Measurements from ENCODE around the gene STAU1. TPM values are rescaled to one million over a fixed set of nuclear protein-coding genes. Genes with fewer than 3 reads are reported as not detected.
"Not testable (repeated sequence)": the region's sequence is repeated elsewhere in the genome, so short reads cannot be mapped to it uniquely, and the experiment has no call there.

Gene STAU1
- total RNA-seq, 1 donor from 2014 or later: 70.8 TPM

GRCh38 chr20:49219924-49220831 is 32.0 kb upstream of the STAU1 start:
- DNase-seq (ENCODE audit: low spot score in 2 of 2, unreplicated experiment in 2 of 2): no peak
- no peak for TF ChIP-seq CTCF (IDR thresholded peaks at IDR 0.05; ENCODE audit: unreplicated experiment)
- Mint-ChIP-seq H3K27me3 (ENCODE audit: low read depth) (no peaks in the 10 kb centered on the region), H3K4me3 (peak overlapping the region; percentile 88), H3K4me1 (peaks cover 20% of the 10 kb centered on the region), H3K9me3 (no peaks in the 10 kb centered on the region), H3K27ac (peak overlapping the region; percentile 95), H3K36me3 (peaks cover 15% of the 10 kb centered on the region)

- no peaks in the 10 kb centered on the region for H3K9me3 Mint-ChIP-seq
- peak within 1 kb of the TSS; percentile 88 for H3K4me3 Mint-ChIP-seq
- peak; percentile 92 to 96 for DNase-seq (ENCODE audit: low spot score in 2 of 2, unreplicated experiment in 2 of 2)
- H3K36me3 Mint-ChIP-seq: peaks cover 8% of the 10 kb centered on the region
- H3K27ac Mint-ChIP-seq: peak within 1 kb of the TSS; percentile 95
- H3K27me3 Mint-ChIP-seq (ENCODE audit: low read depth): no peaks in the 10 kb centered on the region
- peaks cover 20% of the 10 kb centered on the region for H3K4me1 Mint-ChIP-seq
- no peak for TF ChIP-seq CTCF (IDR thresholded peaks at IDR 0.05; ENCODE audit: unreplicated experiment)
Measured at GRCh38 chr20:49219091-49219923, 31.2 kb upstream of the STAU1 start, which contains the start of gene DDX27. Gene DDX27, plus strand, starts transcription at chr20:49219416. Its CDS starts 33 bp downstream, at chr20:49219449.

- H3K36me3 Mint-ChIP-seq; H3K9me3 Mint-ChIP-seq; DNase-seq (ENCODE audit: low spot score in 2 of 2, unreplicated experiment in 2 of 2); H3K27me3 Mint-ChIP-seq (ENCODE audit: low read depth): not testable (repeated sequence)
- peak overlapping the region; percentile 88 for H3K4me3 Mint-ChIP-seq
- H3K4me1 Mint-ChIP-seq: peaks cover 20% of the 10 kb centered on the region
- H3K27ac Mint-ChIP-seq: peak overlapping the region; percentile 95
Measured at GRCh38 chr20:49218739-49219090, 30.6 kb upstream of the STAU1 start.

- Mint-ChIP-seq H3K27ac (peak overlapping the region; percentile 79), H3K27me3 (ENCODE audit: low read depth) (no peaks in the 10 kb centered on the region), H3K4me3 (peak overlapping the region; percentile 32), H3K9me3 (no peaks in the 10 kb centered on the region), H3K36me3 (peaks cover 1% of the 10 kb centered on the region), H3K4me1 (peaks cover 20% of the 10 kb centered on the region)
- peak; percentile 95 for TF ChIP-seq CTCF (IDR thresholded peaks at IDR 0.05; ENCODE audit: unreplicated experiment)
- peak; percentile 92 to 98 for DNase-seq (ENCODE audit: low spot score in 2 of 2, unreplicated experiment in 2 of 2)
Measured at GRCh38 chr20:49216991-49217578, 29.0 kb upstream of the STAU1 start.

GRCh38 chr20:49215232-49215631 is 27.1 kb upstream of the STAU1 start:
- TF ChIP-seq CTCF (IDR thresholded peaks at IDR 0.05; ENCODE audit: unreplicated experiment): no peak
- Mint-ChIP-seq H3K27me3 (ENCODE audit: low read depth) (no peaks in the 10 kb centered on the region), H3K9me3 (peaks cover 7% of the 10 kb centered on the region), H3K27ac (no peak overlapping the region), H3K36me3 (peaks cover 1% of the 10 kb centered on the region), H3K4me3 (no peak overlapping the region), H3K4me1 (peaks cover 14% of the 10 kb centered on the region)
- DNase-seq (ENCODE audit: low spot score in 2 of 2, unreplicated experiment in 2 of 2): no peak

All from mesothelial cell of epicardium (in vitro differentiated cells).